Thyroid gland (tissue), 4 donors: Measurements from ENCODE around the gene BACH1. TPM values are rescaled to one million over a fixed set of nuclear protein-coding genes. Genes with fewer than 3 reads are reported as not detected.

Source experiments
- DNase-seq, 2 donors: peaks; one replicate each; pipeline ENCODE4 v3.0.0-alpha.2; 2019
- H3K27ac ChIP-seq, 3 donors: fragments of 200-600 bp; sonication (generic); 1 replicate in 2 of 3; 2 replicates in 1 of 3; pipeline ENCODE4 v1.5.1; 2016 to 2019; ENCODE audit warnings: mild to moderate bottlenecking in 1 of 3, moderate library complexity in 1 of 3
- H3K27me3 ChIP-seq: fragments of 200-600 bp; sonication (generic); one replicate; pipeline ENCODE4 v1.5.1; 2019
- H3K36me3 ChIP-seq, 2 donors: fragments of 200-600 bp; sonication (generic); one replicate each; pipeline ENCODE4 v1.5.1; 2016 to 2019
- H3K4me1 ChIP-seq, 2 donors: fragments of 200-600 bp; sonication (generic); one replicate each; pipeline ENCODE4 v1.5.1; 2017 to 2019
- H3K4me3 ChIP-seq, 3 donors: fragments of 200-600 bp; sonication (generic); replicated peaks in 1 of 3; 1 replicate in 2 of 3; 2 replicates in 1 of 3; pipeline ENCODE4 v1.5.1; 2016; ENCODE audit warnings: mild to moderate bottlenecking in 1 of 3
- H3K9me3 ChIP-seq: fragments of 200-600 bp; sonication (generic); one replicate; pipeline ENCODE4 v1.5.1; 2017
- CTCF ChIP-seq, 6 experiments: fragments of 200-600 bp in 3 of 6; fragments of 450-650 bp in 3 of 6; sonication (generic) in 3 of 6; IDR thresholded peaks; one replicate each; pipeline ENCODE4 v1.5.1; 2016 to 2019; ENCODE audit warnings: antibody characterized with exemption in 6 of 6, mild to moderate bottlenecking in 2 of 6, inconsistent platforms in 1 of 6, moderate library complexity in 1 of 6
- POLR2A ChIP-seq, 2 donors: fragments of 450-650 bp; IDR thresholded peaks; one replicate each; pipeline ENCODE4 v1.6.1; 2017; ENCODE audit warnings: antibody characterized with exemption in 2 of 2, mild to moderate bottlenecking in 2 of 2, moderate library complexity in 1 of 2
- WGBS, 2 donors: methylation state at CpG; one replicate each; pipeline ENCODE4 v1.1.5; 2017; 5-methylcytosine and 5-hydroxymethylcytosine counted together
- intact Hi-C: fragments of 100-400 bp; cut with DNase I; formaldehyde crosslinking; loops from one replicate; pipeline ENCODE4 v1.15.1; 2023
- total RNA-seq, 4 donors: library from RNA; depleted of rRNA; stranded (reverse); fragments of >200 nt; gene quantifications; one replicate each; pipeline ENCODE4 v1.2.3, GENCODE V29; 2016

Gene BACH1
- total RNA-seq, 4 donors from 2014 or later: 36.3 to 89.9 (median 64.9) TPM

- peaks cover 15 to 35% of the 10 kb centered on the region in 2 donors for H3K4me1 ChIP-seq
- no peak for TF ChIP-seq POLR2A (IDR thresholded peaks at IDR 0.05)
- no peak for TF ChIP-seq CTCF (IDR thresholded peaks at IDR 0.05)
These were observed 21.3 kb downstream of the BACH1 start for GRCh38 chr21:29320031-29320430.

DNA sequence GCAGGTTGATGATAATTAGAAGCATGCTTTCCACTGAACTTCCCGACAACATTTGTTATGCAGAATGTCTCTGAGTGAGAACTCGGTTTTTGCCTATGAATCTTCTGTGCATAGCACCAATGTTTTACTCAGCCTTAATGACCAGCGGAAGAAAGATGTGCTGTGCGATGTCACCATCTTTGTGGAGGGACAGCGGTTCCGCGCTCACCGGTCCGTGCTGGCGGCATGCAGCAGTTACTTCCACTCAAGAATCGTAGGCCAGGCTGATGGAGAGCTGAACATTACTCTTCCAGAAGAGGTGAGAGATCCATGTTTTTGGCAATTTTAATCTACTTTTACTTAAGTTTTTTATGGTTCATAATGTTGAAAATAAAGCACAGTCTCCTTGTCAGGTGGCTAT lies 22.5 kb downstream of the BACH1 start:
- TF ChIP-seq POLR2A (IDR thresholded peaks at IDR 0.05) (no peak), CTCF (IDR thresholded peaks at IDR 0.05) (no peak)
- 98 to 99% methylated on average over 11 of the region's 11 CpGs for WGBS, 2 donors
- Histone ChIP-seq H3K27me3 (no peaks in the 10 kb centered on the region), H3K36me3 (no peaks in the 10 kb centered on the region), H3K9me3 (no peaks in the 10 kb centered on the region), H3K27ac (no peak overlapping the region), H3K4me3 (no peak overlapping the region), H3K4me1 (peaks cover 3 to 24% of the 10 kb centered on the region in 2 donors)
- intact Hi-C loops: no loop called here
- DNase-seq: no peak

More at GRCh38 chr21:29320031-29320430, 21.3 kb downstream of the BACH1 start:
- Histone ChIP-seq H3K4me3 (no peak overlapping the region), H3K27me3 (no peaks in the 10 kb centered on the region), H3K9me3 (no peaks in the 10 kb centered on the region), H3K27ac (no peak overlapping the region), H3K36me3 (no peaks in the 10 kb centered on the region)
- WGBS, 2 donors: 94 to 96% methylated on average over 6 of the region's 6 CpGs
- intact Hi-C loops: no loop called here
- DNase-seq: no peak

DNA sequence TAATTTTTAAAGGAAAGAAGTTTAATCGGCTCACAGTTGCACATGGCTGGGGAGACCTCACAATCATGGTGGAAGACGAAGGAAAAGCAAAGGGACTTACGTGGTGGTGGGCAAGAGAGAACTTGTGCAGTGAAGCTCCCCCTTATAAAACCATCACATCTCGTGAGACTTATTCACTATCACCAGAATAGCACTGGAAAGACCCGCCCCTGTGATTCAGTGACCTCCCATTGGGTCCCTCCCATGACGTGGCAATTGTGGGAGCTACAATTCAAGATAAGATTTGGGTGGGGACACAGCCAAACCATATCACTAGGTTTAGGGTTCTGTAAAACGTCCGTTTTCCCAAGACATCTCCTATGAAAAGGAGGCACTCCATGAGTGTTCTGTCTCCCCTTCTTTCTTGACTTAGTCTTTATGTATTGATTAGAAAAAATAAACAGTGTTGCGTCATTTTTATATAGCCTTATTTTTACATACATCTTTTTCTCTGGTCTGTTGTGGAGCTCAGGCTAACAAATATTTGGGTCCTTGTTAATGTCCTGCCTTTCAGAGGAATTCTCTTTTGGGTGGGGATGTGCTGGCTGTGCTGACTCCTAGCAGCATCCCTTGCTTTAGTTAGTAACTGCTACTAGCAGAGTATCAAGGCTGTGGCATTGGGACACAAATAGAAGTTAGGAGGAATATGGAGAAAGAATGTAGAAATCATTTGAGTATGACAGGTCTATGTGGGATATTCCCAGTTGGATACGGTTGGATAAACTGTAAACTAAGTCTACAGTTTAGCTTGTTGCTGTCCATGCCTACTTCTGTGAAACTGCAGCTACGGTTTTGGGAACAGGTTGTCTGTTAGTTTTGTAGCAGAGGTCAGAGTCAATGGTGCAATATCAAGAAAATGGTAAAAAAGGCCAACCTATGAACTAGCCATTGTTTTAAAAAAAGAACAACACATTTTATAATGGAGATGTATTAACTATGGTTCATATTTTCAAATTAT lies 23.5 kb downstream of the BACH1 start:
- Histone ChIP-seq H3K9me3 (no peaks in the 10 kb centered on the region), H3K27ac (no peak overlapping the region), H3K27me3 (no peaks in the 10 kb centered on the region), H3K4me3 (no peak overlapping the region), H3K36me3 (peaks cover 0 to 9% of the 10 kb centered on the region in 2 donors), H3K4me1 (peaks cover 2 to 19% of the 10 kb centered on the region in 2 donors)
- intact Hi-C loops: no loop called here
- no peak for DNase-seq
- TF ChIP-seq POLR2A (IDR thresholded peaks at IDR 0.05) (no peak), CTCF (IDR thresholded peaks at IDR 0.05) (no peak)
- WGBS, 2 donors: 89 to 92% methylated on average over 11 of the region's 11 CpGs

DNA sequence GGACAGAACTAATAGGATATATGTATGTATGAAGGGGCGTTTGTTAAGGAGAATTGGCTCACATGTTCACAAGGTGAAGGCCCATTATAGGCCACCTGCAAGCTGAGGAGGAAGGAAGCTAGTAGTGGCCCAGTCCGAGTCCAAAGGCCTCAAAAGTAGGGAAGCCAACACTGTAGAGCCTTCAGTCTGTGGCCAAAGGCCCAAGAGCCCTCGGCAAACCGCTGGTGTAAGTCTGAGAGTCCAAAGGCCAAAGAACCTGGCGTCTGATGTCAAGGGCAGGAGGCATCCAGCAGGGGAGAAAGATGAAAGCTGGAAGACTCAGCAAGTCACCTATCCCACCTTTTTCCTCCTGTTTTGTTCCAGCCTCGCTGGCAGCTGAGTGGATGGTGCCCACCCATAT lies 24.5 kb downstream of the BACH1 start:
- WGBS, 2 donors: 92 to 93% methylated on average over 6 of the region's 6 CpGs
- H3K27ac ChIP-seq: no peak overlapping the region
- peaks cover 2 to 12% of the 10 kb centered on the region in 2 donors for H3K4me1 ChIP-seq
- no peaks in the 10 kb centered on the region for H3K9me3 ChIP-seq
- intact Hi-C loops: no loop called here
- no peak overlapping the region for H3K4me3 ChIP-seq
- no peak for DNase-seq
- H3K27me3 ChIP-seq: no peaks in the 10 kb centered on the region
- H3K36me3 ChIP-seq: peaks cover 0 to 9% of the 10 kb centered on the region in 2 donors
- no peak for TF ChIP-seq CTCF (IDR thresholded peaks at IDR 0.05)
- TF ChIP-seq POLR2A (IDR thresholded peaks at IDR 0.05): no peak
